NCI-H2227 (cell line): ENCODE results near the gene BCL2L1.

Experiments
- DNase-seq: peaks from one replicate; lab custom pipeline; 2025; ENCODE audit not compliant: unreplicated experiment; lab: John Stamatoyannopoulos, UW

BCL2L1 gene

GRCh38 chr20:31731321-31731717 lies 8.7 kb upstream of the BCL2L1 start:
- no peak for DNase-seq

- peak; percentile 99 for DNase-seq
These were observed 831 bp upstream of the BCL2L1 start for GRCh38 chr20:31723319-31724078.

GRCh38 chr20:31723069-31723318 lies 326 bp upstream of the BCL2L1 start:
- no peak for DNase-seq

GRCh38 chr20:31721408-31722256 lies 1.0 kb downstream of the BCL2L1 start:
- DNase-seq = peak; percentile 23

- no peak for DNase-seq
These were observed 1.9 kb downstream of the BCL2L1 start for GRCh38 chr20:31720486-31721407.

GRCh38 chr20:31719644-31720485 lies 2.8 kb downstream of the BCL2L1 start:
- no peak for DNase-seq

- DNase-seq = peak; percentile 47
These were observed 3.6 kb downstream of the BCL2L1 start for GRCh38 chr20:31718952-31719643.

- peak; percentile 76 for DNase-seq
These were observed 5.0 kb downstream of the BCL2L1 start for GRCh38 chr20:31717478-31718201.

- DNase-seq = no peak
These were observed 5.7 kb downstream of the BCL2L1 start for GRCh38 chr20:31716818-31717477.

- no peak for DNase-seq
These were observed 6.3 kb downstream of the BCL2L1 start for GRCh38 chr20:31716351-31716750.

GRCh38 chr20:31715766-31716165 lies 6.9 kb downstream of the BCL2L1 start:
- no peak for DNase-seq

- no peak for DNase-seq
These were observed 9.1 kb downstream of the BCL2L1 start for GRCh38 chr20:31713312-31714273.

- DNase-seq = no peak
These were observed 9.9 kb downstream of the BCL2L1 start for GRCh38 chr20:31712564-31713311.

- no peak for DNase-seq
These were observed 10.5 kb downstream of the BCL2L1 start for GRCh38 chr20:31712112-31712553.

GRCh38 chr20:31711179-31712111 lies 11.2 kb downstream of the BCL2L1 start:
- no peak for DNase-seq
